Transverse colon (tissue), 3 donors: ENCODE data around the gene QSOX2.

Experiments used
- POLR2A ChIP-seq: fragments of 450-650 bp; IDR thresholded peaks from one replicate; pipeline ENCODE4 v1.6.1; 2016; ENCODE audit warnings: antibody characterized with exemption, mild to moderate bottlenecking, moderate library complexity
- TF ChIP-seq, protein P1 (sequence below), 5 experiments: fragments of 200-600 bp in 3 of 5; fragments of 450-650 bp in 2 of 5; sonication (generic) in 3 of 5; IDR thresholded peaks; 1 replicate in 2 of 5; 2 replicates in 3 of 5; pipeline ENCODE4 v1.5.1; 2016 to 2017; ENCODE audit warnings: antibody characterized with exemption in 5 of 5, inconsistent platforms in 3 of 5, mild to moderate bottlenecking in 2 of 5, moderate library complexity in 1 of 5

DNA sequence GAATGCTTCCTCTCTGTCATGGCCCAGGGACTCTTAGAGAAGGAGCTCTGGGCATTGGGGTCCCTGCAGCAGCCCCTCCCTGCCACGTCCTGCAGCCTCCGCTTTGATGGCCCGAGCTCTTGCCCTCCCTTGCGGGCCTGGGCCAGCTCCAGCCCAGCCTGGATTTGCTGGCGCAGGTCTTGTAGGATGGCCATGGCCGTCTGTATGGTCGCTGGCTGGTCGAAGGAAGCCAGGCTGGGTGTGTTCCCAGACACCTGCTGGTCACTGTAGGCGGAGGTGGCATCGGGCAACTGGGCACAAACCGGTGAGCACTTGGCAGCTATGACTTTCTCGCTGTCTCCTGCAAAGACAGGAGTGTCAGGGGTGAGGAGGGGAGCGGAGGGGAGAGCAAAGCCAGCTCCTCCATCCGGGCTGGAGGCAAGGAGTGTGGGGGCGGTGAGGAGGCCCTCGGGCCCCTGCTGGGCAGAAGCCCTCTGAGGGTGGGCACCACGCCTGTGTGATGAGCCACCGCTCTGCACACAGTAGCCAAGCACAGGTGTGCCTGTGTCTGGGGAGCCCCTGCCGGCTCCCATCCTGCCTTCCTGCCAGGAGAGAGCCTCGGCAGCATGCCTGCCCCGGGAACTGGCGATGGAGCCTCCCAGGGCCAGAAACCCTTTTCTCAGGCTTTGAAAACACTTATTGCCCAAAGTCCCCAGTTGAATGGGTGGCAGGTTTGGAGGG, 45.9 kb upstream of the QSOX2 start:
- TF ChIP-seq, protein P1, sequence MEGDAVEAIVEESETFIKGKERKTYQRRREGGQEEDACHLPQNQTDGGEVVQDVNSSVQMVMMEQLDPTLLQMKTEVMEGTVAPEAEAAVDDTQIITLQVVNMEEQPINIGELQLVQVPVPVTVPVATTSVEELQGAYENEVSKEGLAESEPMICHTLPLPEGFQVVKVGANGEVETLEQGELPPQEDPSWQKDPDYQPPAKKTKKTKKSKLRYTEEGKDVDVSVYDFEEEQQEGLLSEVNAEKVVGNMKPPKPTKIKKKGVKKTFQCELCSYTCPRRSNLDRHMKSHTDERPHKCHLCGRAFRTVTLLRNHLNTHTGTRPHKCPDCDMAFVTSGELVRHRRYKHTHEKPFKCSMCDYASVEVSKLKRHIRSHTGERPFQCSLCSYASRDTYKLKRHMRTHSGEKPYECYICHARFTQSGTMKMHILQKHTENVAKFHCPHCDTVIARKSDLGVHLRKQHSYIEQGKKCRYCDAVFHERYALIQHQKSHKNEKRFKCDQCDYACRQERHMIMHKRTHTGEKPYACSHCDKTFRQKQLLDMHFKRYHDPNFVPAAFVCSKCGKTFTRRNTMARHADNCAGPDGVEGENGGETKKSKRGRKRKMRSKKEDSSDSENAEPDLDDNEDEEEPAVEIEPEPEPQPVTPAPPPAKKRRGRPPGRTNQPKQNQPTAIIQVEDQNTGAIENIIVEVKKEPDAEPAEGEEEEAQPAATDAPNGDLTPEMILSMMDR (IDR thresholded peaks at IDR 0.05): no peak
- no peak for TF ChIP-seq POLR2A
